GM19463 (cell line): Measurements from ENCODE around the gene DHRS12.
A peak's percentile ranks its signal among the peaks of the same experiment; 100 is the strongest.

ENCODE experiments used
- ATAC-seq: cut with Tn5 transposase; IDR thresholded peaks from one replicate; pipeline ENCODE4 v1.9.1; 2021; ENCODE audit warnings: mild to moderate bottlenecking, moderate library complexity; ENCODE audit not compliant: unreplicated experiment

Gene DHRS12

GRCh38 chr13:51803422-51804294 is at the start of gene DHRS12:
Gene DHRS12, minus strand, starts transcription at chr13:51804163. Its CDS starts 4,504 bp downstream, at chr13:51799659.
- ATAC-seq: peak; percentile 86

GRCh38 chr13:51849145-51850101 is 45.5 kb upstream of the DHRS12 start:
- no peak for ATAC-seq

- no peak for ATAC-seq
These were observed 44.7 kb upstream of the DHRS12 start for GRCh38 chr13:51848674-51849073.

- ATAC-seq: no peak
These were observed 42.8 kb upstream of the DHRS12 start for GRCh38 chr13:51846756-51847155.

GRCh38 chr13:51845574-51846318 is 41.8 kb upstream of the DHRS12 start:
- ATAC-seq: no peak

- peak; percentile 70 for ATAC-seq
These were observed 41.1 kb upstream of the DHRS12 start, which contains the start of gene TMEM272 for GRCh38 chr13:51844862-51845573. Gene TMEM272, minus strand, starts transcription at chr13:51845177. Its CDS starts 6,647 bp downstream, at chr13:51838530.

- ATAC-seq: no peak
These were observed 39.6 kb upstream of the DHRS12 start for GRCh38 chr13:51843529-51843928.

- no peak for ATAC-seq
These were observed 37.8 kb upstream of the DHRS12 start for GRCh38 chr13:51841732-51842131.

- no peak for ATAC-seq
These were observed 37.0 kb upstream of the DHRS12 start for GRCh38 chr13:51840917-51841316.

GRCh38 chr13:51839711-51840540 is 36.0 kb upstream of the DHRS12 start:
- no peak for ATAC-seq

- ATAC-seq: no peak
These were observed 34.4 kb upstream of the DHRS12 start for GRCh38 chr13:51838240-51838846.

GRCh38 chr13:51837016-51837415 is 33.1 kb upstream of the DHRS12 start:
- ATAC-seq: no peak

GRCh38 chr13:51834581-51835171 is 30.7 kb upstream of the DHRS12 start:
- no peak for ATAC-seq

GRCh38 chr13:51833980-51834379 is 30.0 kb upstream of the DHRS12 start:
- ATAC-seq: no peak

- peak; percentile 95 for ATAC-seq
These were observed 28.6 kb upstream of the DHRS12 start for GRCh38 chr13:51832471-51833152.

- ATAC-seq: no peak
These were observed 27.6 kb upstream of the DHRS12 start for GRCh38 chr13:51831519-51831918.

- ATAC-seq: no peak
These were observed 25.6 kb upstream of the DHRS12 start for GRCh38 chr13:51829568-51829899.
